Measurements from ENCODE around the gene PLXND1.

GRCh38 chr3:129616713-129617112 is 10.2 kb upstream of the PLXND1 start:
- TF ChIP-seq CTCF (conservative IDR thresholded peaks at IDR 0.05; ENCODE audit: low read length) (no peak), EZH2phosphoT487 (IDR thresholded peaks at IDR 0.05; ENCODE audit: borderline replicate concordance, low read depth, low read length) (no peak)
